Colonic mucosa (tissue), 4 donors: ENCODE results near the gene MAP4K1. TPM values are rescaled to one million over a fixed set of nuclear protein-coding genes. Genes with fewer than 3 reads are reported as not detected.

Experiments
- DNase-seq: peaks from one replicate; pipeline ENCODE4 v3.0.0-alpha.2; 2020
- H3K27ac ChIP-seq: fragments of 200-600 bp; one replicate; pipeline ENCODE4 v1.8.0; 2021
- H3K27me3 ChIP-seq: fragments of 200-600 bp; one replicate; pipeline ENCODE4 v1.8.0; 2021
- H3K36me3 ChIP-seq: fragments of 200-600 bp; one replicate; pipeline ENCODE4 v1.8.0; 2021
- H3K4me1 ChIP-seq: fragments of 200-600 bp; one replicate; pipeline ENCODE4 v1.8.0; 2021; ENCODE audit warnings: mild to moderate bottlenecking
- H3K4me3 ChIP-seq: fragments of 200-600 bp; one replicate; pipeline ENCODE4 v1.8.0; 2021
- H3K9ac ChIP-seq, 2 donors: one replicate each; pipeline ENCODE4 v1.7.0; 2013; ENCODE audit warnings: control low read depth in 2 of 2, low read depth in 2 of 2, low read length in 2 of 2
- H3K9me3 ChIP-seq: fragments of 200-600 bp; one replicate; pipeline ENCODE4 v1.8.0; 2021
- CTCF ChIP-seq: fragments of 200-600 bp; IDR thresholded peaks from one replicate; pipeline ENCODE4 v1.8.0; 2022; ENCODE audit warnings: antibody characterized with exemption, mild to moderate bottlenecking
- intact Hi-C: fragments of 100-400 bp; cut with DNase I; formaldehyde crosslinking; loops from one replicate; pipeline ENCODE4 v1.14.1; 2022
- total RNA-seq, 2 donors: library from RNA; stranded (reverse); fragmentation: NEBNext Ultra II Directional in 1 of 2; extraction: Animal tissue kit (Norgen Biotek cat#: 25700) in 1 of 2; gene quantifications; one replicate each; pipeline ENCODE4 v1.2.1, GENCODE V29; 2021
- donor health status: healthy.
- donor health status: DM: no; HTN: no; CAD: no.
- donor health status: DM: no; HTN: no; CAD: no.

Gene MAP4K1
- total RNA-seq, 2 donors from 2014 or later, result 2.6 to 4.9 TPM

- Histone ChIP-seq H3K27me3 (no peaks in the 10 kb centered on the region), H3K4me3 (no peak overlapping the region), H3K27ac (peak overlapping the region; percentile 95), H3K9me3 (no peaks in the 10 kb centered on the region), H3K4me1 (peaks cover 41% of the 10 kb centered on the region), H3K36me3 (no peaks in the 10 kb centered on the region), H3K9ac (peak overlapping the region in 1 of 2 donors; percentile 100)
- intact Hi-C loops, result no loop called here
- DNase-seq, result no peak
- TF ChIP-seq CTCF, result no peak
Observed at GRCh38 chr19:38655148-38655824, 37.5 kb upstream of the MAP4K1 start.

- DNase-seq, result no peak
- H3K4me3 ChIP-seq, result no peak overlapping the region
- no peaks in the 10 kb centered on the region for H3K9me3 ChIP-seq
- H3K4me1 ChIP-seq, result peaks cover 36% of the 10 kb centered on the region
- no peaks in the 10 kb centered on the region for H3K27me3 ChIP-seq
- intact Hi-C loops, result no loop called here
- H3K36me3 ChIP-seq, result no peaks in the 10 kb centered on the region
- H3K9ac ChIP-seq, result peak overlapping the region in 1 of 2 donors; percentile 100
- TF ChIP-seq CTCF, result no peak
- H3K27ac ChIP-seq, result peak overlapping the region; percentile 95
Observed at GRCh38 chr19:38654628-38655055, 36.9 kb upstream of the MAP4K1 start.

- no peak overlapping the region for H3K4me3 ChIP-seq
- DNase-seq, result peak; percentile 83
- intact Hi-C loops, result no loop called here
Observed at GRCh38 chr19:38653028-38653571, 35.3 kb upstream of the MAP4K1 start.

GRCh38 chr19:38650911-38651584, 33.3 kb upstream of the MAP4K1 start:
- no peak for TF ChIP-seq CTCF
- Histone ChIP-seq H3K9ac (peak overlapping the region; percentile 100), H3K4me3 (peak overlapping the region; percentile 79), H3K27me3 (no peaks in the 10 kb centered on the region), H3K9me3 (no peaks in the 10 kb centered on the region), H3K4me1 (peaks cover 17% of the 10 kb centered on the region), H3K36me3 (no peaks in the 10 kb centered on the region), H3K27ac (peak overlapping the region; percentile 95)
- intact Hi-C loops, result no loop called here
- DNase-seq, result no peak

More at GRCh38 chr19:38653028-38653571, 35.3 kb upstream of the MAP4K1 start:
- H3K9me3 ChIP-seq, result no peaks in the 10 kb centered on the region
- H3K27me3 ChIP-seq, result no peaks in the 10 kb centered on the region
- H3K27ac ChIP-seq, result peak overlapping the region; percentile 95
- H3K36me3 ChIP-seq, result no peaks in the 10 kb centered on the region
- peaks cover 26% of the 10 kb centered on the region for H3K4me1 ChIP-seq
- no peak for TF ChIP-seq CTCF
- H3K9ac ChIP-seq, result peak overlapping the region in 1 of 2 donors; percentile 100

- peaks cover 13% of the 10 kb centered on the region for H3K4me1 ChIP-seq
- intact Hi-C loops, result no loop called here
- H3K27me3 ChIP-seq, result no peaks in the 10 kb centered on the region
- no peaks in the 10 kb centered on the region for H3K9me3 ChIP-seq
- peak overlapping the region; percentile 95 for H3K27ac ChIP-seq
- peak overlapping the region; percentile 79 for H3K4me3 ChIP-seq
- TF ChIP-seq CTCF, result no peak
- no peaks in the 10 kb centered on the region for H3K36me3 ChIP-seq
- DNase-seq, result peak; percentile 69
- peak overlapping the region; percentile 100 for H3K9ac ChIP-seq
Observed at GRCh38 chr19:38650172-38650775, 32.5 kb upstream of the MAP4K1 start.
